ENCODE results near the gene FIGNL1. TPM values are rescaled to one million over a fixed set of nuclear protein-coding genes. Genes with fewer than 3 reads are reported as not detected.
"Not testable (repeated sequence)": the region's sequence is repeated elsewhere in the genome, so short reads cannot be mapped to it uniquely, and the experiment has no call there.

Gene FIGNL1
- total RNA-seq, 1 experiment from 2014 or later: 28.1 TPM

- RAD21 ChIA-PET (ENCODE audit: low non-redundant PET in 1 of 2, low total read pairs in 2 of 2, uncharacterized antibody in 2 of 2, unreplicated experiment in 2 of 2); H3K9me2 ChIP-seq (ENCODE audit: insufficient read depth); H3K4me2 ChIP-seq (ENCODE audit: low read length); H3K36me3 ChIP-seq (ENCODE audit: control insufficient read depth in 1 of 2, insufficient read depth in 2 of 2, low read length in 2 of 2); H2AFZ ChIP-seq (ENCODE audit: low read depth, low read length, poor library complexity, severe bottlenecking); H3K4me1 ChIP-seq (ENCODE audit: control insufficient read depth in 1 of 2, insufficient read depth in 2 of 2, low read length in 2 of 2); H3K4me3 ChIP-seq (replicated peaks in 1 of 2; ENCODE audit: low read depth in 1 of 2, low read length in 2 of 2); intact Hi-C loops (cut with micrococcal nuclease); POLR2A ChIA-PET; H3K79me2 ChIP-seq (ENCODE audit: insufficient read depth, low read length); ATAC-seq; H4K20me1 ChIP-seq (ENCODE audit: insufficient read depth); H3K9me3 ChIP-seq (ENCODE audit: control insufficient read depth in 1 of 2, insufficient read depth in 1 of 2, low read depth in 1 of 2, low read length in 2 of 2); CTCF ChIA-PET; H3K9ac ChIP-seq (ENCODE audit: low read length); BruUV-seq (replicated peaks); DNase-seq (ENCODE audit: low read depth, low spot score); H3K27ac ChIP-seq (ENCODE audit: low read depth, low read length): not testable (repeated sequence)
- H3K27me3 ChIP-seq (ENCODE audit: insufficient read depth, low read length): peaks cover 30% of the 10 kb centered on the region
Observed at GRCh38 chr7:50458651-50459050, 8.5 kb upstream of the FIGNL1 start.

GRCh38 chr7:50456371-50457123, 6.4 kb upstream of the FIGNL1 start:
- POLR2A ChIA-PET: no interaction called here

More at GRCh38 chr7:50456371-50457123, 6.4 kb upstream of the FIGNL1 start:
- no peaks in the 10 kb centered on the region for H3K79me2 ChIP-seq (ENCODE audit: insufficient read depth, low read length)
- H3K36me3 ChIP-seq (ENCODE audit: control insufficient read depth in 1 of 2, insufficient read depth in 2 of 2, low read length in 2 of 2): no peaks in the 10 kb centered on the region
- no peak overlapping the region for H3K9ac ChIP-seq (ENCODE audit: low read length)
- no peaks in the 10 kb centered on the region for H4K20me1 ChIP-seq (ENCODE audit: insufficient read depth)
- H3K4me2 ChIP-seq (ENCODE audit: low read length): no peak overlapping the region
- DNase-seq (ENCODE audit: low read depth, low spot score) (no peak), ATAC-seq (no peak)
- CTCF ChIA-PET: no interaction called here
- no peaks in the 10 kb centered on the region for H3K9me3 ChIP-seq (ENCODE audit: control insufficient read depth in 1 of 2, insufficient read depth in 1 of 2, low read depth in 1 of 2, low read length in 2 of 2)
- intact Hi-C loops (cut with micrococcal nuclease): no loop called here
- RAD21 ChIA-PET (ENCODE audit: low non-redundant PET in 1 of 2, low total read pairs in 2 of 2, uncharacterized antibody in 2 of 2, unreplicated experiment in 2 of 2): no interaction called here
- no peaks in the 10 kb centered on the region for H3K4me1 ChIP-seq (ENCODE audit: control insufficient read depth in 1 of 2, insufficient read depth in 2 of 2, low read length in 2 of 2)
- no peak overlapping the region for H2AFZ ChIP-seq (ENCODE audit: low read depth, low read length, poor library complexity, severe bottlenecking)
- no peaks in the 10 kb centered on the region for H3K9me2 ChIP-seq (ENCODE audit: insufficient read depth)
- peaks cover 30% of the 10 kb centered on the region for H3K27me3 ChIP-seq (ENCODE audit: insufficient read depth, low read length)
- TF ChIP-seq, protein P1, sequence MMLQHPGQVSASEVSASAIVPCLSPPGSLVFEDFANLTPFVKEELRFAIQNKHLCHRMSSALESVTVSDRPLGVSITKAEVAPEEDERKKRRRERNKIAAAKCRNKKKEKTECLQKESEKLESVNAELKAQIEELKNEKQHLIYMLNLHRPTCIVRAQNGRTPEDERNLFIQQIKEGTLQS (IDR thresholded peaks at IDR 0.05): no peak
- TF ChIP-seq SP1 (IDR thresholded peaks at IDR 0.05; ENCODE audit: low read depth): no peak
- TF ChIP-seq ZNF274 (IDR thresholded peaks at IDR 0.05; ENCODE audit: low read depth, low read length): no peak
- TF ChIP-seq FOSL1 (IDR thresholded peaks at IDR 0.05; ENCODE audit: low read depth): no peak
- TF ChIP-seq ZFX (IDR thresholded peaks at IDR 0.05): no peak
- no TSS peak for BruUV-seq (replicated peaks)
- H3K4me3 ChIP-seq (replicated peaks in 1 of 2; ENCODE audit: low read depth in 1 of 2, low read length in 2 of 2): no peak overlapping the region
- no peak overlapping the region for H3K27ac ChIP-seq (ENCODE audit: low read depth, low read length)

Measured in HCT116 (cell line).